IPS DF 6.9 (cell line): ENCODE measurements around the gene TBC1D20.
"Not testable (repeated sequence)": the region's sequence is repeated elsewhere in the genome, so short reads cannot be mapped to it uniquely, and the experiment has no call there.

Experiments
- DNase-seq: peaks from one replicate; pipeline ENCODE4 v3.0.0-alpha.2; 2013; ENCODE audit warnings: low read depth, low spot score
- H3K27ac ChIP-seq: one replicate; pipeline ENCODE4 v1.5.1; 2013; ENCODE audit warnings: low read length, control low read depth
- H3K27me3 ChIP-seq: 2 replicates; pipeline ENCODE4 v1.6.1; 2013; ENCODE audit warnings: mild to moderate bottlenecking, low read length; ENCODE audit not compliant: control insufficient read depth, insufficient read depth
- H3K36me3 ChIP-seq: 2 replicates; pipeline ENCODE4 v1.6.1; 2013; ENCODE audit warnings: low read length; ENCODE audit not compliant: control insufficient read depth, insufficient read depth
- H3K4me1 ChIP-seq: 2 replicates; pipeline ENCODE4 v1.6.1; 2013; ENCODE audit warnings: low read length; ENCODE audit not compliant: control insufficient read depth, insufficient read depth
- H3K4me3 ChIP-seq: 2 replicates; pipeline ENCODE4 v1.5.1; 2013; ENCODE audit warnings: mild to moderate bottlenecking, low read length
- H3K9me3 ChIP-seq: 2 replicates; pipeline ENCODE4 v1.6.1; 2013; ENCODE audit warnings: low read length, inconsistent platforms; ENCODE audit not compliant: control insufficient read depth, insufficient read depth
- WGBS: extraction: QIAGEN DNeasy Blood & Tissue Kit; methylation state at CpG from one replicate; pipeline ENCODE4 v1.1.7; 2013; ENCODE audit warnings: mixed read lengths, missing lambda C conversion rate; ENCODE audit not compliant: insufficient read length, insufficient coverage; 5-methylcytosine and 5-hydroxymethylcytosine counted together

Gene TBC1D20, protein sequence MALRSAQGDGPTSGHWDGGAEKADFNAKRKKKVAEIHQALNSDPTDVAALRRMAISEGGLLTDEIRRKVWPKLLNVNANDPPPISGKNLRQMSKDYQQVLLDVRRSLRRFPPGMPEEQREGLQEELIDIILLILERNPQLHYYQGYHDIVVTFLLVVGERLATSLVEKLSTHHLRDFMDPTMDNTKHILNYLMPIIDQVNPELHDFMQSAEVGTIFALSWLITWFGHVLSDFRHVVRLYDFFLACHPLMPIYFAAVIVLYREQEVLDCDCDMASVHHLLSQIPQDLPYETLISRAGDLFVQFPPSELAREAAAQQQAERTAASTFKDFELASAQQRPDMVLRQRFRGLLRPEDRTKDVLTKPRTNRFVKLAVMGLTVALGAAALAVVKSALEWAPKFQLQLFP

DNA sequence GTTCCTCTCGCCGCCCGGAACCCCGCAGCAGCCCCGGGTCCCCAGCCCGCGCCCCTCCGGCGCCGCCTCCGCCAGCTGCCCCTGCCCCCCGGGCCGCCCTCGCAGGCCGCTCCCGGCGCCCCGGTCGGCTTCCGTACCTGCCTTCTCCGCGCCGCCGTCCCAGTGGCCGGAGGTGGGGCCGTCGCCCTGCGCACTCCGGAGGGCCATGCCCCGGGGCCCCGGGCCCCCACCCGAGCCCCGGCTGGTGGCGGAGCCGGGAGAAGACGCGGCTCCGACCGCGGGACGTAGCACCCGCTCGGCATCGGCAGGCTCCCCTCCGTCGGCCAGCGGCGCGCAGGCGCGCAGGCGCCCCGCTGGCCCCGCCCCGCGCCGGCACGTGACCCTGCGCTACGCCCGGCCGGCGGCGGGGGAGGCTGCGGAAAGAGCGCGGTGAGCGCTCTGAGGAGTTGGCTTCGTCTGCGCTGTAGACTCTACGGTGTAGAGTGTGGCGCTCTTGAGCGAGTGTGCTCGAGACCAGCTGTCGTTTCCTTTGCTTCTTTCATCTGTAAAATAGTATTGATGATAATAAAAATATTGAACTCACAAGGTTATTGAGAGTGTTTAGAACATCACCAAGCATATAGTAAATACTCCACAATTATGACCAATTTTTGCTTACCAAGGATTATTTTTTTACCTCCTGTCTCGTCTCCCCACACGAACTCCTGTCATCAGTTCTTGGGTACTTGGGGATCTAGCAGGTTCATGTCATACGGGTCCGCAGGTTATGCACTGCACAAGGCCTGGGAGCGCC, at the start of gene TBC1D20:
TSS of gene TBC1D20 (minus strand) at position 335 of the 793 bp plus-strand sequence. CDS start at position 207, 128 bp downstream.
- no peaks in the 10 kb centered on the region for H3K9me3 ChIP-seq
- H3K27ac ChIP-seq, result no peak within 1 kb of the TSS
- no peaks in the 10 kb centered on the region for H3K36me3 ChIP-seq
- no peaks in the 10 kb centered on the region for H3K27me3 ChIP-seq
- WGBS, result no CpG with 5 or more reads among the region's 80 CpGs
- 0 out of 2 replicates have a peak, but pooled peaks cover 1% of the 10 kb centered on the region for H3K4me1 ChIP-seq
- H3K4me3 ChIP-seq, result peak within 1 kb of the TSS; percentile 92
- peak; percentile 55 for DNase-seq

DNA sequence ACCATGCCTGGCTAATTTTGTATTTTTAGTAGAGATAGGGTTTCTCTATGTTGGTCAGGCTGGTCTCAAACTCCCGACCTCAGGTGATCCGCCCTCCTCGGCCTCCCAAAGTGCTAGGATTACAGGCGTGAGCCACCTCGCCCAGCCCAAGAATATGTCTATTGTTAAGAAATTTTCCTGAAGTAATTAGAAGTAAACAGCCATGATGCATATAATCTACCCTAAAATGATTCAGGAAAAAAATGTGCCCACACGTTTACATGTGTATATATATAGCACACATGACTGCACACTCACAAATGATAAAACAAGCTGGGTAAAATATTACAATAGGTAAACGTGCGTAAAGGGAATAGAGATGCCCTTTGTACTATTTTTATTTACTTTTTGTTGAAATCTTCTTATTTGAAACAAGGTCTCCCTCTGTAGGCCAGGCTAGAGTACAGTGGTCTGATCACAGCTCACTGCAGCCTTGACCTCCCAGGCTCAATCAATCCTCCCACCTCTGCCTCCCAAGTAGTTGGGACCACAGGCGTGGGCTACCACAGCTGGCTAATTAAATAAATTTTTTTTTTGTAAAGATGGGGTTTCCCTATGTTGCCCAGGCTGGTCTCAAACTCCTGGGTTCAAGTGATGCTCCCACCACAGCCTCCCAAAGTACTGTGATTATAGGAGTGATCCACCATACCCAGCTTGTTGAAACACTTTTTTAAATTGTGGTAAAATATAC, 48.2 kb upstream of the TBC1D20 start:
- H3K9me3 ChIP-seq, DNase-seq, H3K4me3 ChIP-seq, H3K27ac ChIP-seq, H3K4me1 ChIP-seq, H3K27me3 ChIP-seq, H3K36me3 ChIP-seq: not testable (repeated sequence)
- no CpG with 5 or more reads among the region's 9 CpGs for WGBS

DNA sequence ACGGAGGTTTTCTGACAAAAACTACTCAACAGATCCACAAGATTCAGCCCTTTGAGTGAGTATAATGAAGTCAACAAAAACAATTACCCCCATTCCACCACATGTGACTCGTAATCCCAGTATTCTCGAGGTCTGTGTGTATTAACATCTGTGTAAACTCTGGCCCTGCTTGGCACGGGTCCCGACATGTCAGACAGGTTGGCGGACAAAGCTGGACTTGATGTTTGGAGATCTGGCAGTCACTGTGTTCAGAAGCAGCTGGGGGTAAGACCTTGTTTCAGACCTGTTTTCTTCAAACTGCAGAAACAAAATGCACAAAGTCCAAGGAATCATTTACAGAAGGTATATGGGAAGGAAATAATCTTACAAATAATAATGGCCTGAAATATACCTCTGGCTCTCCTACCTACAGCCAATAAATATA, 46.0 kb upstream of the TBC1D20 start:
- DNase-seq, H3K4me3 ChIP-seq, H3K36me3 ChIP-seq, H3K27me3 ChIP-seq, H3K27ac ChIP-seq, H3K9me3 ChIP-seq, H3K4me1 ChIP-seq: not testable (repeated sequence)
- WGBS, result no CpG with 5 or more reads among the region's 6 CpGs

DNA sequence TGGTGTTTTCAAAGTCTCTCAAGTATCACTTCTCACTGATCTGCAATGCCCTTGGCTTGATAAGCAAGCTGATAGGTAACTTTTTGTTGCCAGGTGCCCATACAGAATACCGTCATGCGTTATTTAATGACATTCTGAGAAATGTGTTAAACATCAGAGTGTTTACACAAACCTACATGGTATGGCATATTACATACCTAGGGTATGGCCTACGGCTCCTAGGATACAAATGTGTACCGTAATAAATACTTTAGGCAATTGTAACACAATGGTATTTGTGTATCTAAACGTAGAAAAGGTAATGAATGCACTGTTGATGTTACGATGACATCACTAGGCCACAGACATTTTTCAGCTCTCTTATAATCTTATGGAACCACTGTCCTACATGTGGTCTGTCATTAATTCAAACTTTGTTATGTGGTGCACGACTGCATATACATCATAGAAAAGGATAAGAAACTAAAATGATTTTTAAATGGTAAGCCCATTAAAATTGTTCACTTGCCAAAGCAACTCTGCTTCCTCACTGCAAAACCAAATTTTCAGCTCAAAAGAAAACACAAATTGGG, 45.5 kb upstream of the TBC1D20 start:
- no peak for DNase-seq
- Histone ChIP-seq H3K4me3 (no peak overlapping the region), H3K27ac (no peak overlapping the region), H3K9me3 (no peaks in the 10 kb centered on the region), H3K36me3 (peaks cover 7% of the 10 kb centered on the region; the same call in 1 of the 2 replicates), H3K27me3 (no peaks in the 10 kb centered on the region), H3K4me1 (no peaks in the 10 kb centered on the region)
- WGBS, result no CpG with 5 or more reads among the region's 7 CpGs

DNA sequence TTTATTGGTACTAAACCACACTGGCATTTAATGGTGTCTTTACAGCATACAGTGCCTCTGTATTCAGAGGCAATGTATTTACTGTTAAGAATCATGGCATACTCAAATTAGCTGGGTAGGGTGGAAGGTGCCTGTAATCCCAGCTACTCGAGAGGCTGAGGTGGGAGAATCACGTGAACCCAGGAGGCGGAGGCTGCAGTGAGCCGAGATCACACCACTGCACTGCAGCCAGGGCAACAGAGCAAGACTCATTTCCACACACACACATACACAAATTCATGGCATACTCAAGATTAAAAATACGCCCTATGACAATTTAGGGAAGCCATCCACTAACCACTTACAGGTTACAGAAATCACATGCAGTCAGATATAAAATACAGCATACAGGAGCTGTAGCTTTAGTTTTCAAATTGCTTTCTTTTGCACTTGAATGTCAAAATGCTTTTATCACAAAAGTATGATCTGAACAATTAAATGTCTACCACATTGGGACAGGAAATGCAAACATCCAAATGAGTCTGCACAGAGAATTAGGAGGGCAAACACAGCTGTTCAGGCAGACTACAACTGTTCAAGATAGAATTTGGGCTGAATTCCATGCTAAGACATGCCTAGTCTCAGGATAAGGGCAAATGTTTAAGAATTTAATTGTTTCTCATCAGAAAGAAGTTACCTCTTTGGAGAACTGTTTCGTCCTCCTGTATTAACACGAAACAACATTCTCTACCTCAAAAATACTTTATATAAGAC, 44.8 kb upstream of the TBC1D20 start:
- Histone ChIP-seq H3K4me1 (no peaks in the 10 kb centered on the region), H3K36me3 (peaks cover 7% of the 10 kb centered on the region; the same call in 1 of the 2 replicates), H3K27me3 (no peaks in the 10 kb centered on the region), H3K9me3 (no peaks in the 10 kb centered on the region), H3K27ac (no peak overlapping the region), H3K4me3 (no peak overlapping the region)
- WGBS, result 100% methylated on average over 2 of the region's 7 CpGs
- no peak for DNase-seq

DNA sequence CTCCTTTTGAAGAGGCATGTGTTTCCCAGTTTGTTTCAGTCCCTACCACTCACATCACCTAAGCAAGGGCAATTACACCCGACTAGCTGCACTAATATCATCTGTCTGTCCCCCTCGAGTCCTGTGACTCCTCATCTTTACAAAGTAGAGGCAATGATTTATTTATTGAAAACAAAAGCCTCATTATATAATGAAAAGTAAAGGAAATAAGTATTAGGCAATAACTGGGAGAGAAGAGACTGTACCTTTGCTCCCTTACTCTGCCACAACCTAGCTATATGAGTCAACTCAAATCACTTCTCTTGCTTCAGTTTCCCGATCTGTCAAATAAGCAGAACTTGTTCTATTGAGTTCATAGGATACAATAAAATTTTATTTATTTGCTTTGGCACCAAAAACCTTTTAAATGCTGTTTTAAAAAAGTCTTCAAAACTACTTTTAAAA, 42.3 kb upstream of the TBC1D20 start:
- no peaks in the 10 kb centered on the region for H3K9me3 ChIP-seq
- peaks cover 9% of the 10 kb centered on the region; the same call in 1 of the 2 replicates for H3K36me3 ChIP-seq
- H3K27me3 ChIP-seq, result no peaks in the 10 kb centered on the region
- no peak overlapping the region for H3K4me3 ChIP-seq
- H3K27ac ChIP-seq, result no peak overlapping the region
- DNase-seq, result no peak
- WGBS, result no CpG with 5 or more reads among the region's 3 CpGs
- no peaks in the 10 kb centered on the region for H3K4me1 ChIP-seq

GRCh38 chr20:503048-503737, 40.9 kb upstream of the TBC1D20 start:
- H3K27ac ChIP-seq, result no peak overlapping the region
- WGBS, result 100% methylated on average over 1 of the region's 11 CpGs

GRCh38 chr20:497979-498378, 35.6 kb upstream of the TBC1D20 start:
- no peaks in the 10 kb centered on the region for H3K4me1 ChIP-seq

More at GRCh38 chr20:503048-503737, 40.9 kb upstream of the TBC1D20 start:
- no peak for DNase-seq
- no peaks in the 10 kb centered on the region for H3K27me3 ChIP-seq
- no peaks in the 10 kb centered on the region for H3K9me3 ChIP-seq
- H3K36me3 ChIP-seq, result peaks cover 19% of the 10 kb centered on the region
- no peaks in the 10 kb centered on the region for H3K4me1 ChIP-seq
- H3K4me3 ChIP-seq, result no peak overlapping the region

GRCh38 chr20:496126-496696, 33.9 kb upstream of the TBC1D20 start:
- H3K4me1 ChIP-seq, result no peaks in the 10 kb centered on the region
- no peak overlapping the region for H3K4me3 ChIP-seq
- H3K27ac ChIP-seq, result no peak overlapping the region
- H3K27me3 ChIP-seq, result no peaks in the 10 kb centered on the region
- whole genome bisulfite sequencing, result no CpG with 5 or more reads among the region's 2 CpGs
- H3K36me3 ChIP-seq, result peaks cover 33% of the 10 kb centered on the region
- H3K9me3 ChIP-seq, result no peaks in the 10 kb centered on the region
- DNase-seq, result no peak

More at GRCh38 chr20:497979-498378, 35.6 kb upstream of the TBC1D20 start:
- H3K27me3 ChIP-seq, result no peaks in the 10 kb centered on the region
- H3K4me3 ChIP-seq, result no peak overlapping the region
- peaks cover 35% of the 10 kb centered on the region for H3K36me3 ChIP-seq
- DNase-seq, result no peak
- WGBS, result no CpG with 5 or more reads among the region's 2 CpGs
- no peak overlapping the region for H3K27ac ChIP-seq
- no peaks in the 10 kb centered on the region for H3K9me3 ChIP-seq
